A549 (cell line): ENCODE results near the gene PARD6B.

Experiments
- CHD4 ChIP-seq: fragments of 200-600 bp; sonication (generic); IDR thresholded peaks from 2 replicates; pipeline ENCODE4 v1.6.1; 2016; ENCODE audit warnings: antibody characterized with exemption, mild to moderate bottlenecking, borderline replicate concordance
- FOSB ChIP-seq: fragments of 250-450 bp; sonication (Bioruptor Pico); IDR thresholded peaks from 2 replicates; pipeline ENCODE4 v1.5.0; 2020; ENCODE audit warnings: mild to moderate bottlenecking, moderate library complexity
- JUNB ChIP-seq: fragments of >200 bp; sonication (Bioruptor Twin); formaldehyde crosslinking; IDR thresholded peaks from 2 replicates; pipeline ENCODE4 v1.6.1; 2016
- MYC ChIP-seq: IDR thresholded peaks from 2 replicates; pipeline ENCODE4 v1.6.1; 2012; ENCODE audit warnings: mild to moderate bottlenecking, inconsistent platforms, low read length, improper control_type of control experiment, borderline replicate concordance
- ZC3H11A ChIP-seq: fragments of 450-650 bp; IDR thresholded peaks from 2 replicates; pipeline ENCODE4 v1.6.1; 2014; ENCODE audit warnings: antibody characterized with exemption, mild to moderate bottlenecking
- TF ChIP-seq, protein P1 (sequence below): fragments of >200 bp; sonication (Bioruptor Twin); formaldehyde crosslinking; IDR thresholded peaks from 3 replicates; pipeline ENCODE4 v1.5.1; 2016
- TF ChIP-seq, protein P2 (sequence below): IDR thresholded peaks from 2 replicates; pipeline ENCODE4 v1.6.1; 2012

DNA sequence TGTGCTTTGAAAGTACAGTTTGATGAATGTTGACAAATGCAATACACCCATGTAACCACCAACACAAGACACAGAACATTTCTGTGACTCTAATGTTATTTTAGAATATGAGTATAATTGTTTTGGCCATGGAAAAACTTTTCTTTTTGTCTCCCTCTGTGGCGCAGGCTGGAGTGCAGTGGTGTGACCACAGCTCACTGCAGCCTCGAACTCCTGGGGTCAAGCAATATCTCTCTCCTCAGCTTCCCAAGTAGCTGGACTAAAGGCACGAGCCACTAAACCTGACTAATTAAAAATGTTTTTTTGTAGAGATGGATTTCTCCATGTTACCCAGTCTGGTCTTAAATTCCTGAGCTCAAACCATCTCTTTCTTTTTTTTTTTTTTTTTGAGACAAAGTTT, 43.1 kb downstream of the PARD6B start:
- no peak for TF ChIP-seq CHD4
- TF ChIP-seq FOSB (CRISPR knock-in tag), result no peak
- TF ChIP-seq MYC, result no peak
- TF ChIP-seq, protein P1, sequence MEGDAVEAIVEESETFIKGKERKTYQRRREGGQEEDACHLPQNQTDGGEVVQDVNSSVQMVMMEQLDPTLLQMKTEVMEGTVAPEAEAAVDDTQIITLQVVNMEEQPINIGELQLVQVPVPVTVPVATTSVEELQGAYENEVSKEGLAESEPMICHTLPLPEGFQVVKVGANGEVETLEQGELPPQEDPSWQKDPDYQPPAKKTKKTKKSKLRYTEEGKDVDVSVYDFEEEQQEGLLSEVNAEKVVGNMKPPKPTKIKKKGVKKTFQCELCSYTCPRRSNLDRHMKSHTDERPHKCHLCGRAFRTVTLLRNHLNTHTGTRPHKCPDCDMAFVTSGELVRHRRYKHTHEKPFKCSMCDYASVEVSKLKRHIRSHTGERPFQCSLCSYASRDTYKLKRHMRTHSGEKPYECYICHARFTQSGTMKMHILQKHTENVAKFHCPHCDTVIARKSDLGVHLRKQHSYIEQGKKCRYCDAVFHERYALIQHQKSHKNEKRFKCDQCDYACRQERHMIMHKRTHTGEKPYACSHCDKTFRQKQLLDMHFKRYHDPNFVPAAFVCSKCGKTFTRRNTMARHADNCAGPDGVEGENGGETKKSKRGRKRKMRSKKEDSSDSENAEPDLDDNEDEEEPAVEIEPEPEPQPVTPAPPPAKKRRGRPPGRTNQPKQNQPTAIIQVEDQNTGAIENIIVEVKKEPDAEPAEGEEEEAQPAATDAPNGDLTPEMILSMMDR, result no peak
- no peak for TF ChIP-seq ZC3H11A
- TF ChIP-seq, protein P2, sequence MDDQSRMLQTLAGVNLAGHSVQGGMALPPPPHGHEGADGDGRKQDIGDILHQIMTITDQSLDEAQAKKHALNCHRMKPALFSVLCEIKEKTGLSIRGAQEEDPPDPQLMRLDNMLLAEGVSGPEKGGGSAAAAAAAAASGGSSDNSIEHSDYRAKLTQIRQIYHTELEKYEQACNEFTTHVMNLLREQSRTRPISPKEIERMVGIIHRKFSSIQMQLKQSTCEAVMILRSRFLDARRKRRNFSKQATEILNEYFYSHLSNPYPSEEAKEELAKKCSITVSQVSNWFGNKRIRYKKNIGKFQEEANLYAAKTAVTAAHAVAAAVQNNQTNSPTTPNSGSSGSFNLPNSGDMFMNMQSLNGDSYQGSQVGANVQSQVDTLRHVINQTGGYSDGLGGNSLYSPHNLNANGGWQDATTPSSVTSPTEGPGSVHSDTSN, result no peak
- no peak for TF ChIP-seq JUNB
